HepG2 (cell line): Measurements from ENCODE around the gene MYEOV. TPM values are rescaled to one million over a fixed set of nuclear protein-coding genes. Genes with fewer than 3 reads are reported as not detected.

Source experiments
- ATAC-seq: fragments of 200-7000 bp; cut with Tn5 transposase; 3 replicates; pipeline ENCODE4 v1.9.1; 2020; ENCODE audit warnings: mild to moderate bottlenecking, moderate library complexity
- BruUV-seq: library from RNA; stranded (reverse); fragments of 400-500 nt; replicated peaks from 2 replicates; lab custom pipeline; 2021; lab: Mats Ljungman, UMichigan
- CTCF ChIA-PET: fragments of 300-600 bp; formaldehyde crosslinking; extraction: SDS; loops from one replicate; lab custom pipeline; 2021; ENCODE audit warnings: low total read pairs, inconsistent platforms, low intra/inter-chr PET ratio; lab: Yijun Ruan, JAX
- POLR2A ChIA-PET: fragments of 350-600 bp; sonication (Branson Sonifier 250); formaldehyde crosslinking; loops from one replicate; lab custom pipeline; 2020; ENCODE audit warnings: antibody characterized with exemption, inconsistent platforms; lab: Yijun Ruan, JAX
- DNase-seq: peaks from one replicate; pipeline ENCODE4 v3.0.0-alpha.2; 2015; ENCODE audit warnings: low spot score
- FAIRE-seq: peaks from 3 replicates; lab custom pipeline; 2011; peaks lifted over from hg19 to GRCh38; lab: Jason Lieb, UNC
- H2AFZ ChIP-seq: one replicate; pipeline ENCODE4 v1.6.1; 2011; ENCODE audit warnings: low read length, inconsistent platforms
- H3K27ac ChIP-seq: fragments of 300-600 bp; 3 replicates; pipeline ENCODE4 v1.8.0; 2011; ENCODE audit warnings: mixed run types, mild to moderate bottlenecking, mixed read lengths, low read length, inconsistent platforms; ENCODE audit not compliant: insufficient read depth; ENCODE audit errors: extremely low read length
- H3K27me3 ChIP-seq, 2 experiments: fragments of 200-600 bp in 1 of 2; 2 replicates in 1 of 2; 3 replicates in 1 of 2; pipeline versions ENCODE4 v1.6.0 to v1.8.0; 2011; ENCODE audit warnings: low read length in 2 of 2, mild to moderate bottlenecking in 2 of 2, moderate library complexity in 2 of 2, inconsistent platforms in 1 of 2; ENCODE audit not compliant: insufficient read depth in 2 of 2, control insufficient read depth in 1 of 2
- H3K36me3 ChIP-seq, 2 experiments: fragments of 200-600 bp in 1 of 2; replicated peaks in 1 of 2; 2 replicates in 1 of 2; 3 replicates in 1 of 2; pipeline versions ENCODE4 v1.5.1 to v1.8.0; 2011; ENCODE audit warnings: low read length in 2 of 2, inconsistent platforms in 1 of 2; ENCODE audit not compliant: insufficient read depth in 2 of 2, control insufficient read depth in 1 of 2
- H3K4me1 ChIP-seq: 2 replicates; pipeline ENCODE4 v1.5.1; 2012; ENCODE audit warnings: low read length, inconsistent platforms; ENCODE audit not compliant: insufficient read depth
- H3K4me2 ChIP-seq: 2 replicates; pipeline ENCODE4 v1.6.0; 2011; ENCODE audit warnings: low read depth, low read length, inconsistent platforms
- H3K4me3 ChIP-seq, 3 experiments: fragments of 200-600 bp in 1 of 3; sonication (generic), shearing (Covaris generic) in 1 of 3; replicated peaks in 1 of 3; 2 replicates each; pipeline ENCODE4 v1.5.1; 2011 to 2016; ENCODE audit warnings: low read length in 3 of 3, inconsistent platforms in 2 of 3, low read depth in 2 of 3, mild to moderate bottlenecking in 2 of 3, control low read depth in 1 of 3, mixed read lengths in 1 of 3; ENCODE audit not compliant: insufficient read depth in 1 of 3
- H3K79me2 ChIP-seq: one replicate; pipeline ENCODE4 v1.6.1; 2011; ENCODE audit warnings: low read length, inconsistent platforms; ENCODE audit not compliant: insufficient read depth
- H3K9ac ChIP-seq: 2 replicates; pipeline ENCODE4 v1.6.0; 2011; ENCODE audit warnings: mild to moderate bottlenecking, low read depth, low read length, inconsistent platforms; ENCODE audit not compliant: insufficient read depth
- H3K9me3 ChIP-seq: 2 replicates; pipeline ENCODE4 v1.5.1; 2012; ENCODE audit warnings: mild to moderate bottlenecking, low read length
- H4K20me1 ChIP-seq: 2 replicates; pipeline ENCODE4 v1.6.0; 2011; ENCODE audit warnings: inconsistent platforms, mild to moderate bottlenecking, low read length, moderate library complexity; ENCODE audit not compliant: insufficient read depth
- ELF3 ChIP-seq: IDR thresholded peaks from 2 replicates; pipeline ENCODE4 v1.6.1; 2016; ENCODE audit warnings: missing genetic modification reagents, missing compliant biosample characterization
- FUBP1 ChIP-seq: sonication (generic); formaldehyde crosslinking; IDR thresholded peaks from 2 replicates; pipeline ENCODE4 v1.5.1; 2020; ENCODE audit warnings: missing genetic modification reagents, mild to moderate bottlenecking, borderline replicate concordance
- SP140L ChIP-seq: sonication (generic); formaldehyde crosslinking; IDR thresholded peaks from 2 replicates; pipeline ENCODE4 v1.4.0; 2020; ENCODE audit warnings: missing genetic modification reagents, borderline replicate concordance
- ZNF17 ChIP-seq: sonication (generic); formaldehyde crosslinking; IDR thresholded peaks from 2 replicates; pipeline ENCODE4 v1.5.0; 2020; ENCODE audit warnings: mild to moderate bottlenecking, missing genetic modification reagents
- ZNF33B ChIP-seq: sonication (generic); formaldehyde crosslinking; IDR thresholded peaks from 2 replicates; pipeline ENCODE4 v1.5.1; 2020; ENCODE audit warnings: mild to moderate bottlenecking, missing genetic modification reagents
- ZNF383 ChIP-seq: sonication (generic); formaldehyde crosslinking; IDR thresholded peaks from 2 replicates; pipeline ENCODE4 v1.4.0; 2020; ENCODE audit warnings: missing genetic modification reagents, mild to moderate bottlenecking, borderline replicate concordance
- WGBS: methylation state at CpG from one replicate; pipeline ENCODE4 v1.1.6; 2017; ENCODE audit warnings: low lambda C conversion rate; 5-methylcytosine and 5-hydroxymethylcytosine counted together
- in situ Hi-C: cut with HindIII; loops from 2 replicates; pipeline ENCODE4 v1.10.0; 2017; ENCODE audit warnings: low pct_unique_long_range_greater_than_20kb; ENCODE audit not compliant: extremely low pct_ligation_motif_present
- intact Hi-C: fragments of 100-400 bp; cut with micrococcal nuclease; formaldehyde crosslinking; loops from one replicate; pipeline ENCODE4 v1.10.0; 2022; ENCODE audit not compliant: unreplicated experiment
- polyA plus RNA-seq, 8 experiments: library from polyadenylated mRNA; depleted of rRNA in 3 of 8; stranded (reverse) in 7 of 8; unstranded in 1 of 8; fragments of >200 nt; fragmentation: Illumina TruSeq in 4 of 8; extraction: Trizol in 4 of 8; gene quantifications; 2 replicates each; pipeline versions ENCODE4 v1.2.1 to v1.2.3, GENCODE V29; 2011 to 2016; ENCODE audit warnings: low read depth in 4 of 8, missing spikeins in 1 of 8, mixed read lengths in 1 of 8; ENCODE audit not compliant: insufficient read depth in 1 of 8
- total RNA-seq, 5 experiments: library from RNA; depleted of rRNA; stranded (reverse); fragments of >200 nt; fragmentation: Illumina TruSeq; extraction: Trizol; gene quantifications; 2 replicates each; pipeline ENCODE4 v1.2.3, GENCODE V29; 2016; ENCODE audit warnings: low read depth in 1 of 5
- TF ChIP-seq, protein P1 (sequence below): sonication (generic); formaldehyde crosslinking; IDR thresholded peaks from 2 replicates; pipeline ENCODE4 v1.4.0; 2020; ENCODE audit warnings: missing genetic modification reagents, borderline replicate concordance

The MYEOV gene
- total and polyA plus RNA-seq, 2 of the 13 experiments (the other 11 are each of a cell fraction or from before 2014, with no cell fraction given): 0.33 to 1.8 TPM

DNA sequence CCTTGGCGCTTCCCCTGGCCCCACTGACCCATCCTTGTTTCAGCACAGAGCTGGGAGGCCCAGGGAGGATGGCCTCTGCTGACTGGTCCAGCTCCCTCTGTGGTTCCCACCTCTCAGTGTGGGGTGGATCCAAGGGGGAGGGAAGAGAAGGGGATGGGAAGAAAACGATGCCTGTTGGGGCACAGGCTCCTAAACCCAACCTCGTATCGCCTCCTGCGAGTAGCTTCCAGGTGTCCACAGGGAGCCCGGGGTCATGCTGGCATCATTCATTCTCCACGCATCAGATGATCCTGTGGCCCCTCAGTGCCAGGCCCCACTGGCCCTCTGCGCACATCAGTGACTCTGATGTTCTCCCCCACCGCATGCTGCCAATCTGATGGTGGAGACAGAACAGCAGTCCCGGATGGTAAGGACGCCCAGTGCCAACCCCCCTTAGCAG, 5.1 kb downstream of the MYEOV start:
- in situ Hi-C loops (loop anchor here (10.0 kb wide), 1 partner anchor 174 kb away; no protein-coding TSS in a partner anchor), intact Hi-C loops (loop anchor here (10.0 kb wide), 1 partner anchor 1096 kb away; the partner anchor contains the start of gene CTTN)
- no peak for TF ChIP-seq SP140L (CRISPR knock-in tag)
- TF ChIP-seq ZNF17 (CRISPR knock-in tag): no peak
- no peaks in the 10 kb centered on the region for H3K27me3 ChIP-seq
- H3K4me3 ChIP-seq: peak overlapping the region in 1 of 3 experiments; percentile 60; a peak in 1 of 6 replicates
- BruUV-seq: no TSS peak
- no peak overlapping the region for H2AFZ ChIP-seq
- DNase-seq: no peak
- FAIRE-seq: no peak
- ATAC-seq: no peak; the same call in 2 of the 3 replicates
- H4K20me1 ChIP-seq: no peaks in the 10 kb centered on the region
- no peaks in the 10 kb centered on the region for H3K79me2 ChIP-seq
- H3K4me1 ChIP-seq: peaks cover 44% of the 10 kb centered on the region
- no peaks in the 10 kb centered on the region for H3K36me3 ChIP-seq
- no peak overlapping the region for H3K9ac ChIP-seq
- WGBS: 93% methylated on average over 10 of the region's 11 CpGs
- H3K9me3 ChIP-seq: no peaks in the 10 kb centered on the region
- H3K27ac ChIP-seq: no peak overlapping the region
- CTCF ChIA-PET: no interaction called here
- H3K4me2 ChIP-seq: peak overlapping the region; percentile 62
- POLR2A ChIA-PET: interaction anchor here (1.1 to 2.1 kb wide), 2 partner anchors 359 to 1027 kb away, joined by 3 to 7 read pairs; partner anchors contain the start of gene C11orf24

DNA sequence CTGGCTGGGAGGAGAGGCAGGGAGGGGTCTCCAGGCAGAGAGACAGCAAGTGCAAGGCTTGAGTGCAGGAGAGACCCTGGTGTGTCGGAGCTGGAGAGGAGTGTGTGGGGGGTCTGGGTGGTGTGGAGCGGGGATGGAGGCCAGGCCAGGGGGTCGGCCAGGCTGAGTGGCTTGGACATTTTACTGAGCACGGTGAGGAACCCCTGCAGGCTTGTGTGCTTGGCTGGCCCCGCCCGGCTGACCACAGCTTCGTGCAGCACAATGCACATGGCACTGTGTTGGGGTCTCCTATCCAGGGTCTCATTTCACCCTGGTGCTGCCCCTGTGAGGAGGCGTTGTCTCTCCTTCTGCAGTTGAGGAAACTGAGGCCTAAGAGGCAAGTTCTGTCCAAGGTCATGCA, 5.6 kb downstream of the MYEOV start:
- no peaks in the 10 kb centered on the region for H4K20me1 ChIP-seq
- H3K4me3 ChIP-seq: no peak overlapping the region
- ChIA-PET POLR2A (no interaction called here), CTCF (no interaction called here)
- WGBS: 100% methylated on average over 3 of the region's 8 CpGs
- H3K36me3 ChIP-seq: no peaks in the 10 kb centered on the region
- no peak overlapping the region for H2AFZ ChIP-seq
- peaks cover 44% of the 10 kb centered on the region for H3K4me1 ChIP-seq
- FAIRE-seq: no peak
- no peaks in the 10 kb centered on the region for H3K79me2 ChIP-seq
- H3K9ac ChIP-seq: no peak overlapping the region
- in situ Hi-C loops (loop anchor here (10.0 kb wide), 1 partner anchor 175 kb away; no protein-coding TSS in a partner anchor), intact Hi-C loops (loop anchor here (10.0 kb wide), 1 partner anchor 1095 kb away; the partner anchor contains the start of gene CTTN)
- DNase-seq: no peak
- no peaks in the 10 kb centered on the region for H3K27me3 ChIP-seq
- H3K4me2 ChIP-seq: no peak overlapping the region
- H3K9me3 ChIP-seq: no peaks in the 10 kb centered on the region
- ATAC-seq: no peak
- no peak overlapping the region for H3K27ac ChIP-seq
- BruUV-seq: no TSS peak
- TF ChIP-seq FUBP1: no peak
- TF ChIP-seq ZNF383 (CRISPR knock-in tag): no peak
- TF ChIP-seq, protein P1, sequence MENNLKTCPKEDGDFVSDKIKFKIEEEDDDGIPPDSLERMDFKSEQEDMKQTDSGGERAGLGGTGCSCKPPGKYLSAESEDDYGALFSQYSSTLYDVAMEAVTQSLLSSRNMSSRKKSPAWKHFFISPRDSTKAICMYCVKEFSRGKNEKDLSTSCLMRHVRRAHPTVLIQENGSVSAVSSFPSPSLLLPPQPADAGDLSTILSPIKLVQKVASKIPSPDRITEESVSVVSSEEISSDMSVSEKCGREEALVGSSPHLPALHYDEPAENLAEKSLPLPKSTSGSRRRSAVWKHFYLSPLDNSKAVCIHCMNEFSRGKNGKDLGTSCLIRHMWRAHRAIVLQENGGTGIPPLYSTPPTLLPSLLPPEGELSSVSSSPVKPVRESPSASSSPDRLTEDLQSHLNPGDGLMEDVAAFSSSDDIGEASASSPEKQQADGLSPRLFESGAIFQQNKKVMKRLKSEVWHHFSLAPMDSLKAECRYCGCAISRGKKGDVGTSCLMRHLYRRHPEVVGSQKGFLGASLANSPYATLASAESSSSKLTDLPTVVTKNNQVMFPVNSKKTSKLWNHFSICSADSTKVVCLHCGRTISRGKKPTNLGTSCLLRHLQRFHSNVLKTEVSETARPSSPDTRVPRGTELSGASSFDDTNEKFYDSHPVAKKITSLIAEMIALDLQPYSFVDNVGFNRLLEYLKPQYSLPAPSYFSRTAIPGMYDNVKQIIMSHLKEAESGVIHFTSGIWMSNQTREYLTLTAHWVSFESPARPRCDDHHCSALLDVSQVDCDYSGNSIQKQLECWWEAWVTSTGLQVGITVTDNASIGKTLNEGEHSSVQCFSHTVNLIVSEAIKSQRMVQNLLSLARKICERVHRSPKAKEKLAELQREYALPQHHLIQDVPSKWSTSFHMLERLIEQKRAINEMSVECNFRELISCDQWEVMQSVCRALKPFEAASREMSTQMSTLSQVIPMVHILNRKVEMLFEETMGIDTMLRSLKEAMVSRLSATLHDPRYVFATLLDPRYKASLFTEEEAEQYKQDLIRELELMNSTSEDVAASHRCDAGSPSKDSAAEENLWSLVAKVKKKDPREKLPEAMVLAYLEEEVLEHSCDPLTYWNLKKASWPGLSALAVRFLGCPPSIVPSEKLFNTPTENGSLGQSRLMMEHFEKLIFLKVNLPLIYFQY (CRISPR knock-in tag): no peak
- TF ChIP-seq ZNF33B (CRISPR knock-in tag): no peak
- TF ChIP-seq ELF3 (CRISPR knock-in tag): no peak
